ENCODE results near the gene WDFY4.

WDFY4 gene

GRCh38 chr10:48805848-48806247, 121.2 kb downstream of the WDFY4 start:
- DNase-seq (ENCODE audit: low read depth in 2 of 2, low spot score in 1 of 2) = no peak

- no peak for DNase-seq (ENCODE audit: low read depth in 2 of 2, low spot score in 1 of 2)
Observed at GRCh38 chr10:48806342-48806741, 121.7 kb downstream of the WDFY4 start.

- no peak for DNase-seq (ENCODE audit: low read depth in 2 of 2, low spot score in 1 of 2)
Observed at GRCh38 chr10:48807791-48808470, 123.3 kb downstream of the WDFY4 start.

- DNase-seq (ENCODE audit: low read depth in 2 of 2, low spot score in 1 of 2) = no peak
Observed at GRCh38 chr10:48809261-48809660, 124.6 kb downstream of the WDFY4 start.

- no peak for DNase-seq (ENCODE audit: low read depth in 2 of 2, low spot score in 1 of 2)
Observed at GRCh38 chr10:48811461-48811860, 126.8 kb downstream of the WDFY4 start.

GRCh38 chr10:48811917-48812316, 127.2 kb downstream of the WDFY4 start:
- no peak for DNase-seq (ENCODE audit: low read depth in 2 of 2, low spot score in 1 of 2)

- no peak for DNase-seq (ENCODE audit: low read depth in 2 of 2, low spot score in 1 of 2)
Observed at GRCh38 chr10:48813291-48813690, 128.6 kb downstream of the WDFY4 start.

- no peak for DNase-seq (ENCODE audit: low read depth in 2 of 2, low spot score in 1 of 2)
Observed at GRCh38 chr10:48813825-48814224, 129.2 kb downstream of the WDFY4 start.

- no peak for DNase-seq (ENCODE audit: low read depth in 2 of 2, low spot score in 1 of 2)
Observed at GRCh38 chr10:48814933-48815332, 130.3 kb downstream of the WDFY4 start.

- no peak for DNase-seq (ENCODE audit: low read depth in 2 of 2, low spot score in 1 of 2)
Observed at GRCh38 chr10:48817141-48817540, 132.5 kb downstream of the WDFY4 start.

- no peak for DNase-seq (ENCODE audit: low read depth in 2 of 2, low spot score in 1 of 2)
Observed at GRCh38 chr10:48818081-48818480, 133.4 kb downstream of the WDFY4 start.

- DNase-seq (ENCODE audit: low read depth in 2 of 2, low spot score in 1 of 2) = no peak
Observed at GRCh38 chr10:48818861-48819520, 134.3 kb downstream of the WDFY4 start.

- DNase-seq (ENCODE audit: low read depth in 2 of 2, low spot score in 1 of 2) = no peak
Observed at GRCh38 chr10:48819783-48820182, 135.1 kb downstream of the WDFY4 start.

- no peak for DNase-seq (ENCODE audit: low read depth in 2 of 2, low spot score in 1 of 2)
Observed at GRCh38 chr10:48820231-48820630, 135.6 kb downstream of the WDFY4 start.

- no peak for DNase-seq (ENCODE audit: low read depth in 2 of 2, low spot score in 1 of 2)
Observed at GRCh38 chr10:48820699-48821098, 136.0 kb downstream of the WDFY4 start.

GRCh38 chr10:48821111-48821510, 136.4 kb downstream of the WDFY4 start:
- DNase-seq (ENCODE audit: low read depth in 2 of 2, low spot score in 1 of 2) = no peak

GRCh38 chr10:48821692-48822091, 137.0 kb downstream of the WDFY4 start:
- DNase-seq (ENCODE audit: low read depth in 2 of 2, low spot score in 1 of 2) = no peak

- no peak for DNase-seq (ENCODE audit: low read depth in 2 of 2, low spot score in 1 of 2)
Observed at GRCh38 chr10:48833674-48834073, 149.0 kb downstream of the WDFY4 start.

GRCh38 chr10:48834189-48834965, 149.7 kb downstream of the WDFY4 start:
- DNase-seq (ENCODE audit: low read depth in 2 of 2, low spot score in 1 of 2) = no peak

- no peak for DNase-seq (ENCODE audit: low read depth in 2 of 2, low spot score in 1 of 2)
Observed at GRCh38 chr10:48835781-48836180, 151.1 kb downstream of the WDFY4 start.

GRCh38 chr10:48836605-48837004, 151.9 kb downstream of the WDFY4 start:
- no peak for DNase-seq (ENCODE audit: low read depth in 2 of 2, low spot score in 1 of 2)

GRCh38 chr10:48838834-48839233, 154.2 kb downstream of the WDFY4 start:
- DNase-seq (ENCODE audit: low read depth in 2 of 2, low spot score in 1 of 2) = no peak

All from stimulated activated CD8-positive, alpha-beta memory T cell treated with anti-CD3 and anti-CD28 coated beads, Interleukin-4, amount 100 ng/mL, for 4 hours (primary cell).